Coronary artery (tissue), 2 donors: ENCODE results near the gene ATRNL1.

Experiments used
- DNase-seq: peaks from one replicate; pipeline ENCODE4 v3.0.0-alpha.2; 2017; ENCODE audit warnings: low spot score
- H3K27ac ChIP-seq, 2 donors: fragments of 200-600 bp; sonication (generic); one replicate each; pipeline ENCODE4 v1.5.1; 2016 to 2019
- H3K4me3 ChIP-seq: fragments of 200-600 bp; sonication (generic); 2 replicates; pipeline ENCODE4 v1.5.1; 2016; ENCODE audit warnings: mild to moderate bottlenecking, moderate library complexity
- CTCF ChIP-seq: fragments of 200-600 bp; sonication (generic); IDR thresholded peaks from one replicate; pipeline ENCODE4 v1.5.1; 2019; ENCODE audit warnings: antibody characterized with exemption

The ATRNL1 gene

GRCh38 chr10:115829521-115830205 is 736.5 kb downstream of the ATRNL1 start:
- TF ChIP-seq CTCF = no peak
- H3K4me3 ChIP-seq = no peak overlapping the region
- no peak overlapping the region for H3K27ac ChIP-seq
- DNase-seq = no peak

- H3K27ac ChIP-seq = no peak overlapping the region
- no peak for TF ChIP-seq CTCF
- H3K4me3 ChIP-seq = no peak overlapping the region
- DNase-seq = no peak
Measured at GRCh38 chr10:115830265-115830970, 737.3 kb downstream of the ATRNL1 start.

- DNase-seq = no peak
- no peak for TF ChIP-seq CTCF
- H3K4me3 ChIP-seq = no peak overlapping the region
- H3K27ac ChIP-seq = no peak overlapping the region
Measured at GRCh38 chr10:115831016-115831415, 737.9 kb downstream of the ATRNL1 start.

- H3K27ac ChIP-seq = no peak overlapping the region
- H3K4me3 ChIP-seq = no peak overlapping the region
- no peak for DNase-seq
- TF ChIP-seq CTCF = no peak
Measured at GRCh38 chr10:115833119-115833518, 740.0 kb downstream of the ATRNL1 start.

- DNase-seq = no peak
- no peak overlapping the region for H3K27ac ChIP-seq
- no peak for TF ChIP-seq CTCF
- no peak overlapping the region for H3K4me3 ChIP-seq
Measured at GRCh38 chr10:115844591-115844990, 751.4 kb downstream of the ATRNL1 start.

- no peak overlapping the region for H3K4me3 ChIP-seq
- DNase-seq = no peak
- TF ChIP-seq CTCF = no peak
- no peak overlapping the region for H3K27ac ChIP-seq
Measured at GRCh38 chr10:115845921-115846320, 752.8 kb downstream of the ATRNL1 start.

GRCh38 chr10:115846528-115846927 is 753.4 kb downstream of the ATRNL1 start:
- Histone ChIP-seq H3K4me3 (no peak overlapping the region), H3K27ac (no peak overlapping the region)
- TF ChIP-seq CTCF = no peak
- DNase-seq = no peak
